ENCODE measurements around the gene MED7.

The MED7 gene

GRCh38 chr5:157165668-157166067, 23.0 kb upstream of the MED7 start:
- Histone ChIP-seq H3K9me3 (no peaks in the 10 kb centered on the region), H3K36me3 (no peaks in the 10 kb centered on the region), H3K4me3 (ENCODE audit: low read depth in 1 of 2, low read length in 1 of 2) (no peak overlapping the region), H3K4me1 (ENCODE audit: control insufficient read depth in 1 of 2, insufficient read depth in 1 of 2, low read depth in 1 of 2, low read length in 1 of 2) (no peaks in the 10 kb centered on the region), H3K27me3 (peaks cover 18% of the 10 kb centered on the region), H3K27ac (no peak overlapping the region)
- TF ChIP-seq CTCF (IDR thresholded peaks at IDR 0.05) = no peak

GRCh38 chr5:157165261-157165660, 22.6 kb upstream of the MED7 start:
- Histone ChIP-seq H3K27ac (no peak overlapping the region), H3K27me3 (peaks cover 19% of the 10 kb centered on the region), H3K9me3 (no peaks in the 10 kb centered on the region), H3K36me3 (no peaks in the 10 kb centered on the region), H3K4me3 (ENCODE audit: low read depth in 1 of 2, low read length in 1 of 2) (no peak overlapping the region), H3K4me1 (ENCODE audit: control insufficient read depth in 1 of 2, insufficient read depth in 1 of 2, low read depth in 1 of 2, low read length in 1 of 2) (no peaks in the 10 kb centered on the region)
- no peak for TF ChIP-seq CTCF (IDR thresholded peaks at IDR 0.05)

GRCh38 chr5:157164521-157164920, 21.9 kb upstream of the MED7 start:
- Histone ChIP-seq H3K4me3 (ENCODE audit: low read depth in 1 of 2, low read length in 1 of 2) (no peak overlapping the region), H3K36me3 (no peaks in the 10 kb centered on the region), H3K9me3 (no peaks in the 10 kb centered on the region), H3K27me3 (peaks cover 24% of the 10 kb centered on the region), H3K4me1 (ENCODE audit: control insufficient read depth in 1 of 2, insufficient read depth in 1 of 2, low read depth in 1 of 2, low read length in 1 of 2) (no peaks in the 10 kb centered on the region), H3K27ac (no peak overlapping the region)
- TF ChIP-seq CTCF (IDR thresholded peaks at IDR 0.05) = no peak

- peaks cover 20% of the 10 kb centered on the region for H3K27me3 ChIP-seq
- H3K4me1 ChIP-seq (ENCODE audit: control insufficient read depth in 1 of 2, insufficient read depth in 1 of 2, low read depth in 1 of 2, low read length in 1 of 2) = no peaks in the 10 kb centered on the region
- no peak overlapping the region for H3K4me3 ChIP-seq (ENCODE audit: low read depth in 1 of 2, low read length in 1 of 2)
- H3K9me3 ChIP-seq = no peaks in the 10 kb centered on the region
- H3K27ac ChIP-seq = no peak overlapping the region
- H3K36me3 ChIP-seq = no peaks in the 10 kb centered on the region
- no peak for TF ChIP-seq CTCF (IDR thresholded peaks at IDR 0.05)
These were observed 20.4 kb upstream of the MED7 start for GRCh38 chr5:157162919-157163510.

GRCh38 chr5:157161996-157162395, 19.3 kb upstream of the MED7 start:
- no peak for TF ChIP-seq CTCF (IDR thresholded peaks at IDR 0.05)
- Histone ChIP-seq H3K27me3 (peaks cover 18% of the 10 kb centered on the region), H3K9me3 (no peaks in the 10 kb centered on the region), H3K4me1 (ENCODE audit: control insufficient read depth in 1 of 2, insufficient read depth in 1 of 2, low read depth in 1 of 2, low read length in 1 of 2) (no peaks in the 10 kb centered on the region), H3K36me3 (no peaks in the 10 kb centered on the region), H3K27ac (no peak overlapping the region), H3K4me3 (ENCODE audit: low read depth in 1 of 2, low read length in 1 of 2) (no peak overlapping the region)

- Histone ChIP-seq H3K27ac (no peak overlapping the region), H3K4me1 (ENCODE audit: control insufficient read depth in 1 of 2, insufficient read depth in 1 of 2, low read depth in 1 of 2, low read length in 1 of 2) (no peaks in the 10 kb centered on the region), H3K36me3 (no peaks in the 10 kb centered on the region), H3K4me3 (ENCODE audit: low read depth in 1 of 2, low read length in 1 of 2) (no peak overlapping the region), H3K9me3 (no peaks in the 10 kb centered on the region), H3K27me3 (peaks cover 13% of the 10 kb centered on the region)
- no peak for TF ChIP-seq CTCF (IDR thresholded peaks at IDR 0.05)
These were observed 17.3 kb upstream of the MED7 start for GRCh38 chr5:157160001-157160400.
